K562 (cell line): ENCODE results near the gene AAMP. TPM values are rescaled to one million over a fixed set of nuclear protein-coding genes. Genes with fewer than 3 reads are reported as not detected.

Experiments
- ATAC-seq: fragments of 200-7000 bp; cut with Tn5 transposase; 3 replicates; pipeline ENCODE4 v1.9.1; 2020; ENCODE audit warnings: moderate library complexity
- BruUV-seq: library from RNA; stranded (reverse); fragments of 400-500 nt; replicated peaks from 2 replicates; lab custom pipeline; 2021; lab: Mats Ljungman, UMichigan
- CTCF ChIA-PET: fragments of 300-600 bp; formaldehyde crosslinking; extraction: SDS; loops from one replicate; lab custom pipeline; 2021; ENCODE audit warnings: low intra/inter-chr PET ratio; lab: Yijun Ruan, JAX
- POLR2A ChIA-PET: fragments of 300-600, 350-650 bp; sonication (Branson Sonifier 250); formaldehyde crosslinking; extraction: SDS; loops from one replicate; lab custom pipeline; 2021; ENCODE audit warnings: antibody characterized with exemption, inconsistent platforms; lab: Yijun Ruan, JAX
- DNase-seq, 4 experiments: peaks; one replicate each; pipeline versions ENCODE4 v3.0.0 to v3.0.0-alpha.2; 2011 to 2018; ENCODE audit warnings: low spot score in 3 of 4, mixed read lengths in 3 of 4; ENCODE audit errors: extremely low read depth in 1 of 4
- FAIRE-seq: peaks from 2 replicates; lab custom pipeline; 2011; peaks lifted over from hg19 to GRCh38; lab: Jason Lieb, UNC
- H2AFZ ChIP-seq: 2 replicates; pipeline ENCODE4 v1.6.0; 2011; ENCODE audit warnings: low read depth, low read length, control low read depth, inconsistent platforms
- H3K27ac ChIP-seq: fragments of 200-600 bp; 3 replicates; pipeline ENCODE4 v1.8.0; 2011; ENCODE audit warnings: low read depth, mild to moderate bottlenecking, control low read depth, inconsistent platforms, low read length, moderate library complexity, mixed read lengths; ENCODE audit errors: extremely low read depth
- H3K27me3 ChIP-seq, 2 experiments: fragments of 300-600 bp in 1 of 2; 2 replicates in 1 of 2; 3 replicates in 1 of 2; pipeline versions ENCODE4 v1.6.0 to v1.8.0; 2011; ENCODE audit warnings: inconsistent platforms in 2 of 2, low read length in 2 of 2, mild to moderate bottlenecking in 1 of 2, mixed read lengths in 1 of 2, moderate library complexity in 1 of 2; ENCODE audit not compliant: control insufficient read depth in 2 of 2, insufficient read depth in 2 of 2
- H3K36me3 ChIP-seq: fragments of 300-600 bp; 3 replicates; pipeline ENCODE4 v1.8.0; 2011; ENCODE audit warnings: mild to moderate bottlenecking, low read length, inconsistent platforms; ENCODE audit not compliant: control insufficient read depth, insufficient read depth
- H3K4me1 ChIP-seq, 2 experiments: fragments of 200-600 bp in 1 of 2; replicated peaks in 1 of 2; 2 replicates in 1 of 2; 3 replicates in 1 of 2; pipeline versions ENCODE4 v1.5.1 to v1.8.0; 2011; ENCODE audit warnings: inconsistent platforms in 2 of 2, low read length in 2 of 2, mild to moderate bottlenecking in 1 of 2, mixed read lengths in 1 of 2, moderate library complexity in 1 of 2; ENCODE audit not compliant: control insufficient read depth in 2 of 2, insufficient read depth in 2 of 2
- H3K4me2 ChIP-seq: 2 replicates; pipeline ENCODE4 v1.6.1; 2011; ENCODE audit warnings: low read length, control low read depth, inconsistent platforms, mixed read lengths; ENCODE audit not compliant: insufficient read depth
- H3K4me3 ChIP-seq: fragments of 200-600 bp; sonication (generic), shearing (Covaris generic); 2 replicates; pipeline ENCODE4 v1.5.1; 2016; ENCODE audit warnings: control low read depth, inconsistent platforms
- H3K79me2 ChIP-seq: fragments of 200-600 bp; 3 replicates; pipeline ENCODE4 v1.8.0; 2011; ENCODE audit warnings: low read length, inconsistent platforms; ENCODE audit not compliant: control insufficient read depth, insufficient read depth
- H3K9ac ChIP-seq, 2 experiments: 2 replicates each; pipeline versions ENCODE4 v1.6.0 to v1.6.1; 2011; ENCODE audit warnings: low read depth in 2 of 2, low read length in 2 of 2, control low read depth in 1 of 2, inconsistent platforms in 1 of 2, mild to moderate bottlenecking in 1 of 2, mixed read lengths in 1 of 2; ENCODE audit not compliant: insufficient read depth in 1 of 2
- H3K9me1 ChIP-seq: one replicate; pipeline ENCODE4 v1.6.0; 2011; ENCODE audit warnings: inconsistent platforms, mild to moderate bottlenecking, low read length, moderate library complexity; ENCODE audit not compliant: control insufficient read depth, insufficient read depth
- H3K9me3 ChIP-seq: replicated peaks from 2 replicates; pipeline ENCODE4 v1.5.1; 2011; ENCODE audit warnings: low read depth, low read length, inconsistent platforms; ENCODE audit not compliant: control insufficient read depth, insufficient read depth
- H4K20me1 ChIP-seq: replicated peaks from 2 replicates; pipeline ENCODE4 v1.6.1; 2011; ENCODE audit warnings: low read length, inconsistent platforms, mixed read lengths; ENCODE audit not compliant: control insufficient read depth, insufficient read depth
- CBX1 ChIP-seq: sonication (generic); IDR thresholded peaks from 2 replicates; pipeline ENCODE4 v1.6.1; 2016; ENCODE audit warnings: antibody characterized with exemption, low read depth, mild to moderate bottlenecking
- CHD4 ChIP-seq: fragments of 200-600 bp; sonication (generic); IDR thresholded peaks from 3 replicates; pipeline ENCODE4 v1.6.1; 2012; ENCODE audit warnings: low read depth, mild to moderate bottlenecking, mixed read lengths, low read length, inconsistent platforms; ENCODE audit not compliant: insufficient read depth, insufficient replicate concordance, poor library complexity, severe bottlenecking
- CREB1 ChIP-seq, 2 experiments: sonication (generic) in 1 of 2; formaldehyde crosslinking in 1 of 2; IDR thresholded peaks; 2 replicates each; pipeline versions ENCODE4 v1.6.1 to v1.8.0; 2012 to 2022; ENCODE audit warnings: inconsistent platforms in 1 of 2, mild to moderate bottlenecking in 1 of 2, missing genetic modification reagents in 1 of 2, moderate library complexity in 1 of 2
- CREM ChIP-seq: IDR thresholded peaks from 2 replicates; pipeline ENCODE4 v1.6.1; 2014; ENCODE audit warnings: antibody characterized with exemption, low read depth
- E2F3 ChIP-seq: fragments of 250-450 bp; sonication (Bioruptor Pico); IDR thresholded peaks from 2 replicates; pipeline ENCODE4 v1.4.0; 2020; ENCODE audit warnings: mild to moderate bottlenecking
- EGR1 ChIP-seq: fragments of 450-650 bp; conservative IDR thresholded peaks from 2 replicates; pipeline ENCODE4 v1.6.1; 2017; ENCODE audit warnings: mild to moderate bottlenecking
- EP300 ChIP-seq: IDR thresholded peaks from 2 replicates; pipeline ENCODE4 v1.6.1; 2012; ENCODE audit warnings: low read length, improper control_type of control experiment
- MCM5 ChIP-seq: fragments of 450-650 bp; IDR thresholded peaks from 2 replicates; pipeline ENCODE4 v1.6.1; 2016; ENCODE audit warnings: low read depth
- PATZ1 ChIP-seq: fragments of 250-450 bp; sonication (Bioruptor Pico); IDR thresholded peaks from 2 replicates; pipeline ENCODE4 v1.5.0; 2020; ENCODE audit warnings: mild to moderate bottlenecking, borderline replicate concordance
- POLR3A ChIP-seq: IDR thresholded peaks from 2 replicates; pipeline ENCODE4 v1.6.1; 2011; ENCODE audit warnings: borderline replicate concordance, mild to moderate bottlenecking, moderate library complexity; ENCODE audit not compliant: insufficient read length, insufficient read depth; ENCODE audit errors: extremely low read depth
- RBM39 ChIP-seq: fragments of 200-400 bp; formaldehyde crosslinking; optimal IDR thresholded peaks from 2 replicates; pipeline ENCODE3; 2018; ENCODE audit warnings: low read depth, low read length
- RCOR1 ChIP-seq, 2 experiments: IDR thresholded peaks; 2 replicates each; pipeline ENCODE4 v1.6.1; 2012; ENCODE audit warnings: low read depth in 2 of 2, low read length in 2 of 2, borderline replicate concordance in 1 of 2, improper control_type of control experiment in 1 of 2
- WGBS: fragments of 100-300 bp; shearing (Covaris generic); methylation state at CpG from one replicate; pipeline ENCODE4 v1.1.6; 2016; ENCODE audit warnings: low coverage, mixed read lengths; ENCODE audit not compliant: insufficient coverage; ENCODE audit errors: missing lambda C conversion rate; 5-methylcytosine and 5-hydroxymethylcytosine counted together
- in situ Hi-C: fragments of 300-500 bp; cut with MboI; formaldehyde crosslinking; loops from 4 replicates; pipeline ENCODE4 v1.15.0; 2018; ENCODE audit warnings: inconsistent platforms, mixed read lengths
- intact Hi-C: fragments of 100-400 bp; cut with micrococcal nuclease; formaldehyde crosslinking; loops from 2 replicates; pipeline ENCODE4 v1.14.2; 2022
- polyA plus RNA-seq, 8 experiments: library from polyadenylated mRNA; depleted of rRNA in 4 of 8; stranded (reverse) in 5 of 8; unstranded in 3 of 8; fragments of >200 nt; fragmentation: Nextera tagmentation in 2 of 8; fragmentation: Illumina TruSeq in 1 of 8; extraction: Ambion mirVana in 2 of 8; extraction: Trizol in 1 of 8; gene quantifications; 2 replicates each; pipeline versions ENCODE4 v1.2.1 to v1.2.3, GENCODE V29; 2011 to 2014; ENCODE audit warnings: inconsistent platforms in 1 of 8, missing spikeins in 1 of 8
- total RNA-seq, 7 experiments: library from RNA; depleted of rRNA in 6 of 7; stranded (reverse); fragments of >200 nt in 6 of 7; fragmentation: Illumina TruSeq in 2 of 7; extraction: Trizol in 2 of 7; gene quantifications; 2 replicates each; pipeline versions ENCODE4 v1.2.1 to v1.2.3, GENCODE V29; 2011 to 2021; ENCODE audit warnings: low replicate concordance in 1 of 7
- TF ChIP-seq, protein P1 (sequence below): fragments of 450-650 bp; formaldehyde crosslinking; IDR thresholded peaks from 2 replicates; pipeline ENCODE4 v1.4.0; 2020; ENCODE audit warnings: mild to moderate bottlenecking, moderate library complexity

The AAMP gene
- total and polyA plus RNA-seq, 9 of the 15 experiments (the other 6 are each of a cell fraction or from before 2014, with no cell fraction given), result 5.7 to 197 (median 94.1) TPM

DNA sequence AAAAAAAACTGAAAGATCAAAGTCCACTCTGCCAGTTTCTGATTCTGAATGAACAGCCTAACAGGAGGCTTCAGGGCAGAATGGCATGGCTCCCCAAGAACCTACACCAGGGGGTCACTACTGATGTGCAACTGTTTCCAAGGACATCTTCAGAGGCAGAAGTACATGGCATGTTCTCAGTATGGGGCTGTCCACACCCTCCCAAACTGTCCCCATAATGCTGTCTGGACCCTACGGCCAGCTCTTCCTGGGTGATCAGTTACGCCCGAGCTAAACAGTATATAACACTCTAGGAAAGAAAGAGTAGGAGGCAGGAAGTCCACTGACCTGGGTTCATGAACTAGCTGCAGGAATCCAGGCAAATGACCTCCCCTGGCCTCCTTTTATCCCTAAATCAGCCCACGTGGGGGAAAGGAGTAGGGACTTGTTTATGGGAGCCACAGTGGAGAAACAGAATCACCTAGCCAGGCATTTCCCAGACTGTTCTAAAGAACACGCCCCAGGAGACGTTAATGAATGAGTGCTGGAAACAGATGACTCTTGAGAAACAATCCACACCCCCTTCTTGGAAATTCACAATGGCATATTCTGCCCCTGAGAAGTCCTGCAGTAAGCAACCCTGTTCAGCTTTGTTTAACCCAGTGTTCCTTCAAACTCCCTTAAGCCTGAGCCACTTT, 19.8 kb upstream of the AAMP start (continued):
- no peak for TF ChIP-seq CREB1 (IDR thresholded peaks at IDR 0.05)
- TF ChIP-seq CREB1 (CRISPR knock-in tag; IDR thresholded peaks at IDR 0.05), result no peak

DNA sequence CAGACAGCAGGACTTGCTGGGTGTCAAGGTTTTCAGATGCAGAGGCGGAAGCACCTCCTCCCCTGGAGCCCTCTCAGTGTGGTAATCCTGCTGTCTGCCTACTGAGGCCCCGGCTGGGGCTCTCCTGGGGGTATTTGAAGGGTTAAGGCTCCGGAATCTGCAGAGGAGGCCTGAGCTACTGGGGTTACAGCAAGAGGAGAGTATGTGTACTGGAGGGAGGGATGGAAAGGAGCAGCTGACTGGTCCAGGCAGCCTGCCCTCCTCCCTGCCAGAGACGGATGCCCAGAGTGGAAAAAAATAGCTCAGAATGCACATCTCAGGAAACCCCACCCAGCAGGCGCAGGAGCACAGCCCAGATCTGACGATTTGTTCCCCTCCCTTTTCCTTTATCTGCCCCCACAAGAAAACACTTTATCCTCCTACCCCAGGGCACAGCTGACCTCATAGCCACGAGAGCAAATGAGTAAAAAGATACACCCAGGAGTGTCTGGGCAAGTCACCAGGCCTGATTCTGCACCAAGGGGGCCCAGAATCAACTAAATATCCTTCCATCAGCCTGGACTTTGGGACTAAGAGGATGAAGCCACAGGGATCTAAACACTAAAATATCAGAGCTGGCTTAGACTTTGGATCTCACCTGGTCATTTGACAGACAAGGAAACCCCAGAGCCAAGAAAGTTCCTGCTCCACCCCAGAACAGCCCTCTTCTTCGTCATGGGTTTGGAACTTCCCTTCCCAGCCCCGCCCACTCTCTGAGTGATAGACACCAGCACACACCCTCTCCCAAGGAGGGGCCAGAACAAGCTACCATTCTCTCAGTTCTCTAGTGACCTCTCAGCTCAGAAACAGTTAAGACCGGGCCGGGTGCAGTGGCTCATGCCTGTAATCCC, 16.9 kb upstream of the AAMP start:
- Histone ChIP-seq H3K9me1 (no peaks in the 10 kb centered on the region), H3K27me3 (no peaks in the 10 kb centered on the region), H3K4me1 (peaks cover 35 to 50% of the 10 kb centered on the region in 2 experiments), H3K9ac (peak overlapping the region; percentile 72 to 90), H3K9me3 (no peaks in the 10 kb centered on the region), H3K36me3 (peaks cover 57% of the 10 kb centered on the region), H4K20me1 (peaks cover 11% of the 10 kb centered on the region), H3K79me2 (peaks cover 96% of the 10 kb centered on the region), H3K27ac (peak overlapping the region; percentile 88), H2AFZ (no peak overlapping the region), H3K4me3 (peak overlapping the region; percentile 14), H3K4me2 (peak overlapping the region; percentile 77)
- intact Hi-C loops, result loop anchor here (2.0 kb wide), 1 partner anchor 14 kb away; no protein-coding TSS in a partner anchor
- peak; percentile 84 for ATAC-seq
- ChIA-PET CTCF (interaction anchor here (0.7 kb wide), 1 partner anchor 36 kb away, joined by 3 read pairs; no protein-coding TSS in a partner anchor), POLR2A (interaction anchor here (0.6 to 3.4 kb wide), 14 partner anchors 8 to 937 kb away, joined by 3 to 19 read pairs (median 4); partner anchors contain the start of genes AAMP and PNKD)
- BruUV-seq, result no TSS peak
- DNase-seq, result peak; percentile 71 to 93 (median 77)
- in situ Hi-C loops, result loop anchor here (5.0 kb wide), 1 partner anchor 110 kb away; the partner anchor contains the start of gene CTDSP1
- FAIRE-seq, result peak; percentile 93
- 5% methylated on average over 10 of the region's 11 CpGs for WGBS
- TF ChIP-seq EGR1, result peak; percentile 4; the same call in 1 of the 2 replicates
- no peak for TF ChIP-seq PATZ1
- no peak for TF ChIP-seq CHD4
- TF ChIP-seq EP300, result peak; percentile 6; the same call in 1 of the 2 replicates
- 0 out of 4 replicates have a peak, but pooled peaks of 1 of the 2 experiments have one; percentile 30 for TF ChIP-seq RCOR1 (IDR thresholded peaks at IDR 0.05; ENCODE audit: borderline replicate concordance in 1 of 2, low read depth in 2 of 2, low read length in 2 of 2)
- TF ChIP-seq E2F3, result no peak
- TF ChIP-seq RBM39, result no peak
- TF ChIP-seq CREM, result peak; percentile 72
- TF ChIP-seq MCM5, result no peak
- TF ChIP-seq, protein P1, sequence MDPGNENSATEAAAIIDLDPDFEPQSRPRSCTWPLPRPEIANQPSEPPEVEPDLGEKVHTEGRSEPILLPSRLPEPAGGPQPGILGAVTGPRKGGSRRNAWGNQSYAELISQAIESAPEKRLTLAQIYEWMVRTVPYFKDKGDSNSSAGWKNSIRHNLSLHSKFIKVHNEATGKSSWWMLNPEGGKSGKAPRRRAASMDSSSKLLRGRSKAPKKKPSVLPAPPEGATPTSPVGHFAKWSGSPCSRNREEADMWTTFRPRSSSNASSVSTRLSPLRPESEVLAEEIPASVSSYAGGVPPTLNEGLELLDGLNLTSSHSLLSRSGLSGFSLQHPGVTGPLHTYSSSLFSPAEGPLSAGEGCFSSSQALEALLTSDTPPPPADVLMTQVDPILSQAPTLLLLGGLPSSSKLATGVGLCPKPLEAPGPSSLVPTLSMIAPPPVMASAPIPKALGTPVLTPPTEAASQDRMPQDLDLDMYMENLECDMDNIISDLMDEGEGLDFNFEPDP (CRISPR knock-in tag), result no peak
- no peak for TF ChIP-seq POLR3A
- no peak for TF ChIP-seq CBX1
